GM12873 (cell line): Measurements from ENCODE around the gene ANKRD11.

Experiments used
- TF ChIP-seq, protein P1 (sequence below): IDR thresholded peaks from 2 replicates; pipeline ENCODE4 v1.5.1; 2012; ENCODE audit warnings: low read depth, mild to moderate bottlenecking, moderate library complexity, low read length, control low read depth; ENCODE audit not compliant: insufficient read depth; ENCODE audit errors: missing control alignments

Gene ANKRD11

DNA sequence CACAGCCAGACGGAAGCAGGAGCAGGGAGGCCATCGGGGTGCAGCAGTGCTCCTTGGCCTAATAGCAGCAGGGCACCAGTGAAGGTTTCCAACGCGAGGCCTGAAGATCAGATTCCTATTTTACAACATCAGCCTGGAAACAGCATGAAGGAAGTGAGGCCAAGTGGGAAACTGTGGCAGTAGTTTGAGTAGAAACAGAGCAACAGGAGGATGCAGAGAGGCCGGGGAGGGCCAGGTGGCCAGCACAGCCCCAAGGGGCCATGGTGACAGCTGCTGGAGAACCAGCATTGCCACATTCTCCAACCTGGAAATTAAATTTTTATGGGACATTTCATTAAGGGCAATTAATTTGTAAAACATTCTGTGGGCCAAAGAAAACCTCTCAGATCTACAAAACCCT is 3.4 kb upstream of the ANKRD11 start:
- TF ChIP-seq, protein P1, sequence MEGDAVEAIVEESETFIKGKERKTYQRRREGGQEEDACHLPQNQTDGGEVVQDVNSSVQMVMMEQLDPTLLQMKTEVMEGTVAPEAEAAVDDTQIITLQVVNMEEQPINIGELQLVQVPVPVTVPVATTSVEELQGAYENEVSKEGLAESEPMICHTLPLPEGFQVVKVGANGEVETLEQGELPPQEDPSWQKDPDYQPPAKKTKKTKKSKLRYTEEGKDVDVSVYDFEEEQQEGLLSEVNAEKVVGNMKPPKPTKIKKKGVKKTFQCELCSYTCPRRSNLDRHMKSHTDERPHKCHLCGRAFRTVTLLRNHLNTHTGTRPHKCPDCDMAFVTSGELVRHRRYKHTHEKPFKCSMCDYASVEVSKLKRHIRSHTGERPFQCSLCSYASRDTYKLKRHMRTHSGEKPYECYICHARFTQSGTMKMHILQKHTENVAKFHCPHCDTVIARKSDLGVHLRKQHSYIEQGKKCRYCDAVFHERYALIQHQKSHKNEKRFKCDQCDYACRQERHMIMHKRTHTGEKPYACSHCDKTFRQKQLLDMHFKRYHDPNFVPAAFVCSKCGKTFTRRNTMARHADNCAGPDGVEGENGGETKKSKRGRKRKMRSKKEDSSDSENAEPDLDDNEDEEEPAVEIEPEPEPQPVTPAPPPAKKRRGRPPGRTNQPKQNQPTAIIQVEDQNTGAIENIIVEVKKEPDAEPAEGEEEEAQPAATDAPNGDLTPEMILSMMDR, result no peak

DNA sequence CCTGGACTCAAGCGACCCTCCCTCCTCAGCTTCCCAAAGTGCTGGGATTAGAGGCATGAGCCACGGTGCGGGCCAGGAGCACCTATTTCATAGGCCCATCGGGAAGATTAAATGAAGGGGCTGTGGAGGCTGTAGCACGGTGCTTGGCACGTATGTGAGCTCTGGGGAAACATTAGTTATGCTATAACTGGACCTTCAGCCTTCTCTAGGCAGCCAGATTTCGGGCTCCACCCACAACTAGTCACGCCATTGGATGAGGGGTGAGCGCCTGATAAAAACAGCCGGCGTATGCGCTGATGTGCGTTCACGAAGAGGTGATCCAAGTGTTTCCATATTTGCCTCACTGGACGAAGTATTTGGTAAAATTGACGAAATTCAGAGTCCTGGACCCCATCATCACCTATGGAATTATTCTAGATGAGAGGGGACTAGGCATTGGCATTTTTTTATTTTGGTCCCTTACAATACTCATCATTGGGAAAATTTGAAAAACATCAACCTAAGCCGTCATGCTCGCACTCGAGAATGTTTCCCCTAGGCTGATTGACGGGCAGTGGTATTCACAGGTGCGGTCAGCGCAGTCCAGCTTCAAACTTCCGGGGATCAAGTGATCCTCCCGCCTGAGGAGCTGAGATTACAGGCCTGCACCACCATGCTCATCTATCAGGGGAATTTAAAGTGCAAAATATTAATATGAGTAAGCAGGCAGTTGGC is 1.8 kb upstream of the ANKRD11 start:
- TF ChIP-seq, protein P1, result no peak

DNA sequence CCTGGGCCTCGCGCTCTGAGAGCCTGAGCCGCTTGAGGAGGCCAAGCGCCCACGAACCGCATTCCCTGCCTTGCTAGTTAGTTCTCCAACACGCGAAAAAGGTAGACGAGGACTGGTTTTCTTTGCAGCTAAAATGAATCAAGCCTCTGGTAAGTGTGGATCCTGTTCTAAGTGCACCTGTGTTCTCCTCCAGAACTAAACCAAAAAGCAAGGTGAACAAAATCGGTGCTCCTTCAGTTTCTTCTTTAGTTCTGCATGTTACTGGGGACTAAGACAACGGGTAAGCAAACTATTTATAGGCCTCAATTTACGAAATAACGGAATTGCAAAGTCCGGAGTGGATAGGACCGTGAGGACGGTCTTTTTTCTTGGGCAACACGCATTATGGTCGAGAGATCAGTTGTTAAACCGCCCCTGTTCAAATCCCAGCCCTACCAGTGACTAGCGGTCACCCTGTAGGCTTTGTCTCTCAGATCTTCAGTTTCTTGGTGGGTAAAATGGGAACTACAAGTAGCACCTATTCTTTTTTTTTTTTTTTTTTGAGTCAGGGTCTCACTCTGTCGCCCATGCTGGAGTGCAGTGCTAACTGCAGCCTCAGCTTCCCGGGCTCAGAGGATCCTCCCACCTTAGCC is 993 bp upstream of the ANKRD11 start:
- TF ChIP-seq, protein P1, result no peak

DNA sequence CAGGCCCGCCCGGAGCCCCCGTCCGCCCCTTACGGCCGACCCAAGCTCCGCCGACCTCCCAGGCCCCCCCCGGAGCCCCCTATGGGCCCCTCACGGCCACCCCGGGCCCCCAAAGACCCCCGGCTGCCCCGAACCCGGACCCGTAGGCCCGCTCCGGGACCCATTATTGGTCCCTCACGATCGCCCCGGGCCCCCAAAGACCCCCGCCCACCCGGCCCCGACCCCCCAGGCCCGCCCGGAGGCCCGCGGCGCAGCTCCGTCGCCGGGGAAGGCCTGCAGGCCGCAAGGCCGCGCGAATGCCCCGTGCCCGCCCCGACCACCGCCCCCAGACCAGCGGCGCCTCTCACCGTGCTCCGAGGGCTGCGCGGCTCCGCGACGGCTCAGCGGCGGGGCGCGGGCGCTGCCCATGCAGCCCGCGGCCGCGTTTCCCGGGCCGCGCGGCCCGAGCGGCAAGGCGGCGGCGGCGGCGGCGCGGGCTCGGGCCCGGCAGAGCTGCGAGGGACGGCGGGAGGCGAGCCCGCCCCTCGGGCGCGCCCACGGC is 393 bp downstream of the ANKRD11 start:
- TF ChIP-seq, protein P1, result no peak

DNA sequence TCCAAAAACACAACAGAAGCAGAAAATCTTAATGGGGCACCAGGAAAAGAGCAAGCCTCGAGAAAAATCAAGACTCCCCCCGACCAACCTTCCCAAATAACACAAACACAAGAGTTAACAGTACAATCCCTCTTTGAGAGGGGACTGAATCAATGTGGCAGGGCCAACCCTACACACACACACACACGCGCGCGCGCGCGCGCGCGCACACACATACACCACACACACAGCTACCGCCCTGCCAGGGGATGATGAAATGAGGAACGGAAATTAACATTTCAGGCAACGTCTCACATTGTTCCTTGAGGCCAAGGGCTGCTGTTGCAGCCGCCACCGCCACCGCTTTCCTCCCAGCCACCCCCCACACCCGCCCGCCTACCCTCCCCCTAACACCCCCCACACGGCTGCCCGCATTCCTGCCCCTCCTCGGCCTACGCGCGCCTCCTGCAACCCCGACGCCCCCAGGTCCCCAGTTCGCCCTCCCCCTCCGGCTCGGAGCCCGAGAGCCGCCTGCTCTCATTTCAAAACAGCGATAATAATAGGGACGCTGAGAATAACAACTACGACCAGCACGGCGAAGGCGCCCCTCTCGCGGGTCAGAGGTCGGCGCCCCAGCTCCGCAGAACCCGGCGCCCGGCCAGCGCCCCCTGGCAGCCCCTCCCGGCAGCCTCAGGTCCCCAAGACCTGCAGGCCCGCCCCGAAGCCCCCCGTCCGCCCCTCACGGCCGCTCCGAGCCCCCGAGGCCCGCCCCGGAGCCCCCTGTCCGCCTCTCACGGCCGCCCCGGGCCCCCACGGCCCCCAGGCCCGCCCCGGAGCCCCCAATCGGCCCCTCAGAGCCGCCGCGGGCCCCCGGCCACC is 1.1 kb downstream of the ANKRD11 start:
- TF ChIP-seq, protein P1, result peak; percentile 49

DNA sequence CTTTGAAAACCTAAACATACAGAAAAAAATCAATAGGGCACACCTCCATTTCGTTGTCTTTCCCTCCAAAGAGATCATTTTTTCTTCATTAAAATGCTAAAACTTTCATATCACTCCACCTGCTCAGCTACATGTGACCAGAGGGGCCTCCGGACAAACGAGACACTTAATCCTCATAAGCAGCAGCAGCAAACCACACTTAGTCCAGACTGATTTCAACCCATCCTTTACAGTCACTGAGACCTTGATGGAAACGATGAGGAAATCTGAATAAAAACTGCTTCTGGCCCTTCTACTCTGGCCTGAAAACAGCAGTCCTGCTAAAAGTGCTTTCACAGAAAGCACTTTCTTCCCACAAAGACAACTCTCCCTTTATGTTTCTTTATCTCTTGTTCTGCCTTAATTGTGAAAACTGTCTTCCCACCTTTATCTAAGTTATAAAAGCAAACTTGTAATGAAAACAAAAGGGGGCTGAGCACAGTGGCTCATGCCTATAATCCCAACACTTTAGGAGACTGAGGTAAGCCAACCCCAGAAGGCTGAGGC is 4.6 kb downstream of the ANKRD11 start:
- TF ChIP-seq, protein P1, result no peak
